ENCODE data around the gene EP300. TPM values are rescaled to one million over a fixed set of nuclear protein-coding genes. Genes with fewer than 3 reads are reported as not detected.

The EP300 gene
- total and polyA plus RNA-seq, 2 of the 8 experiments (the other 6 are each of a cell fraction or from before 2014, with no cell fraction given): 39.5 to 109 TPM

DNA sequence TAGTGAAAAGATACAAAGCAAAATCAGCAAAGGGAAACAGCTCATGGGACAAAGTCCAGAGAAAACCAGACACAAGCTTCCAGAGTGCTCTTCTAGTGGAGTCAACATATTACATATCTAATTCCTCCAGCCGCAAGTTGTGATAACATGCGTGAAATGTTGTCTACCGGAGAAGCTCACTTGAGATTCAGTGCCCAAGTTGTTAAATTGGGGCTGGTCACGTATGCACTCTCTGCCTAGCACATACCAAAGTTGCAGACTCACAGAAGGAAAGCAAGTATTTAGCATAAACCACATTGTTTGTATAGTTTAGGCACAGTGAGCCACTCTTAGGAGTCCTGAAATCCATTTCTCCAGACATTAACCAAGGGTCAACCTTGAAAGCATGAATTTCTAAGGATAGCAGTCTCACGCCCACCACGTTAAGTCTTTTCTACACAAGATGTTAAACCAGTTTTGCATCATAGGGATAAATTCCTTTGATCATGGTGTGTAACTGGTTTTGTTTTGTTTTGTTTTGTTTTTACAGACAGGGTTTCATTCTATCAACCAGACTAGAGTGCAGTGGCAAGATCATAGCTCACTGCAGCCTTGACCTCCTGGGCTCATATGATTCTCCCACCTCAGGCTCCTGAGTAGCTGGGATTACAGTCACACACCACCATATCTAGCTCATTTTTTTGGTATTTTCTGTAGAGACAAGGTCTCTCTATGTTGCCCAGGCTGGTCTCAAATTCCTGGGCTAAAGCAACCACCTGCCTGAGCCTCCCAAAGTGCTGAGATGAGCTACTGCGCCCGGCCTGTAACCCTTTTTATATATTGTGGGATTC, 39.5 kb upstream of the EP300 start:
- POLR2A ChIA-PET (ENCODE audit: partially characterized antibody): interaction anchor here (1.5 to 4.9 kb wide), 2 partner anchors 31 to 40 kb away, joined by 7 to 27 read pairs; partner anchors contain the start of gene EP300
- Histone ChIP-seq H3K56ac (replicated peaks; ENCODE audit: insufficient read length, low read depth, low read length) (no peak overlapping the region), H2BK20ac (ENCODE audit: low read length) (no peak overlapping the region), H4K20me1 (replicated peaks in 1 of 2; ENCODE audit: control insufficient read depth in 1 of 2, insufficient read depth in 2 of 2, low read length in 2 of 2) (no peaks in the 10 kb centered on the region), H4K8ac (ENCODE audit: extremely low read depth, insufficient read depth, low read length) (no peak overlapping the region), H4K5ac (ENCODE audit: insufficient read length, low read depth, low read length) (no peak overlapping the region), H3K4ac (replicated peaks; ENCODE audit: insufficient read length, low read depth, low read length) (no peak overlapping the region), H3K23me2 (ENCODE audit: low read depth, low read length) (no peaks in the 10 kb centered on the region), H3K4me2 (ENCODE audit: insufficient read depth in 1 of 2, low read depth in 2 of 2, low read length in 2 of 2) (no peak overlapping the region), H3K27ac (ENCODE audit: low read depth, low read length) (no peak overlapping the region), H4K91ac (replicated peaks; ENCODE audit: insufficient read length, low read length) (no peak overlapping the region), H3K9me3 (ENCODE audit: insufficient read depth in 2 of 2, low read depth in 1 of 2, low read length in 1 of 2) (no peaks in the 10 kb centered on the region), H3K14ac (ENCODE audit: insufficient read length) (no peak overlapping the region), H2BK5ac (ENCODE audit: low read depth, low read length) (no peak overlapping the region), H3K9ac (replicated peaks in 1 of 4; ENCODE audit: extremely low read depth in 1 of 4, low read depth in 3 of 4, low read length in 3 of 4) (no peak overlapping the region), H3K4me3 (ENCODE audit: extremely low read depth in 1 of 4, insufficient read depth in 2 of 4, low read depth in 3 of 4, low read length in 4 of 4) (no peak overlapping the region), H3K79me2 (ENCODE audit: control insufficient read depth in 1 of 2, insufficient read depth in 2 of 2, low read length in 2 of 2) (no peaks in the 10 kb centered on the region), H3K23ac (ENCODE audit: insufficient read length) (no peak overlapping the region), H3K36me3 (ENCODE audit: control insufficient read depth in 2 of 4, insufficient read depth in 4 of 4, low read length in 3 of 4) (no peaks in the 10 kb centered on the region), H2AFZ (ENCODE audit: low read length) (no peak overlapping the region), H3K27me3 (replicated peaks in 1 of 4; ENCODE audit: control insufficient read depth in 3 of 4, extremely low read depth in 1 of 4, insufficient read depth in 3 of 4, low read length in 3 of 4) (no peaks in the 10 kb centered on the region), H3K18ac (ENCODE audit: extremely low read depth, low read length) (no peak overlapping the region), H2BK15ac (ENCODE audit: low read length) (no peak overlapping the region), H3K79me1 (ENCODE audit: low read depth, low read length) (no peaks in the 10 kb centered on the region), H2AK5ac (ENCODE audit: low read depth, low read length) (no peak overlapping the region), H3K4me1 (replicated peaks in 1 of 4; ENCODE audit: control insufficient read depth in 3 of 4, insufficient read depth in 4 of 4, low read length in 3 of 4) (peaks cover 0 to 6% (median 0%) of the 10 kb centered on the region in 4 experiments; a peak in 1 of 7 replicates), H2BK12ac (ENCODE audit: low read depth, low read length) (no peak overlapping the region), H2BK120ac (replicated peaks; ENCODE audit: low read depth, low read length) (no peak overlapping the region)
- FAIRE-seq (no peak), DNase-seq (ENCODE audit: low read depth in 1 of 2, low spot score in 2 of 2) (no peak)
- 91% methylated on average over 8 of the region's 8 CpGs; no CpG with 5 or more reads in 1 of the 2 experiments for WGBS, 2 experiments (ENCODE audit: extremely low coverage in 1 of 2, insufficient coverage in 1 of 2, insufficient read length in 1 of 2, insufficient replicate concordance in 2 of 2, low coverage in 1 of 2, low lambda C conversion rate in 2 of 2, missing lambda C conversion rate in 1 of 2)
- CTCF ChIA-PET (ENCODE audit: partially characterized antibody): interaction anchor here (0.6 to 1.4 kb wide), 3 partner anchors 16 to 177 kb away, joined by 3 to 5 read pairs (median 3); no protein-coding TSS in a partner anchor
- TF ChIP-seq, protein P1, sequence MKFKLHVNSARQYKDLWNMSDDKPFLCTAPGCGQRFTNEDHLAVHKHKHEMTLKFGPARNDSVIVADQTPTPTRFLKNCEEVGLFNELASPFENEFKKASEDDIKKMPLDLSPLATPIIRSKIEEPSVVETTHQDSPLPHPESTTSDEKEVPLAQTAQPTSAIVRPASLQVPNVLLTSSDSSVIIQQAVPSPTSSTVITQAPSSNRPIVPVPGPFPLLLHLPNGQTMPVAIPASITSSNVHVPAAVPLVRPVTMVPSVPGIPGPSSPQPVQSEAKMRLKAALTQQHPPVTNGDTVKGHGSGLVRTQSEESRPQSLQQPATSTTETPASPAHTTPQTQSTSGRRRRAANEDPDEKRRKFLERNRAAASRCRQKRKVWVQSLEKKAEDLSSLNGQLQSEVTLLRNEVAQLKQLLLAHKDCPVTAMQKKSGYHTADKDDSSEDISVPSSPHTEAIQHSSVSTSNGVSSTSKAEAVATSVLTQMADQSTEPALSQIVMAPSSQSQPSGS (IDR thresholded peaks at IDR 0.05; ENCODE audit: low read length): no peak
- TF ChIP-seq CREB1 (IDR thresholded peaks at IDR 0.05): no peak
